ENCODE results near the gene CCDC69. TPM values are rescaled to one million over a fixed set of nuclear protein-coding genes. Genes with fewer than 3 reads are reported as not detected.

CCDC69 gene
- total RNA-seq, 1 donor from 2014 or later = 3.4 TPM

GRCh38 chr5:151168602-151169344 is 55.1 kb downstream of the CCDC69 start:
- no peak for DNase-seq (ENCODE audit: low read depth)
- no peak for TF ChIP-seq CTCF (conservative IDR thresholded peaks at IDR 0.05; ENCODE audit: low read depth, low read length)
- H3K4me3 ChIP-seq (ENCODE audit: low read depth, low read length) = no peak overlapping the region

- no peak overlapping the region for H3K4me3 ChIP-seq (ENCODE audit: low read depth, low read length)
- TF ChIP-seq CTCF (conservative IDR thresholded peaks at IDR 0.05; ENCODE audit: low read depth, low read length) = no peak
- no peak for DNase-seq (ENCODE audit: low read depth)
Measured at GRCh38 chr5:151167022-151167421, 56.9 kb downstream of the CCDC69 start.

- H3K4me3 ChIP-seq (ENCODE audit: low read depth, low read length) = no peak overlapping the region
- DNase-seq (ENCODE audit: low read depth) = peak; percentile 30
- peak; percentile 93 for TF ChIP-seq CTCF (conservative IDR thresholded peaks at IDR 0.05; ENCODE audit: low read depth, low read length)
Measured at GRCh38 chr5:151164687-151165392, 59.1 kb downstream of the CCDC69 start.

GRCh38 chr5:151162776-151163175 is 61.1 kb downstream of the CCDC69 start:
- no peak for DNase-seq (ENCODE audit: low read depth)
- H3K4me3 ChIP-seq (ENCODE audit: low read depth, low read length) = no peak overlapping the region
- TF ChIP-seq CTCF (conservative IDR thresholded peaks at IDR 0.05; ENCODE audit: low read depth, low read length) = no peak

- H3K4me3 ChIP-seq (ENCODE audit: low read depth, low read length) = no peak overlapping the region
- TF ChIP-seq CTCF (conservative IDR thresholded peaks at IDR 0.05; ENCODE audit: low read depth, low read length) = no peak
- no peak for DNase-seq (ENCODE audit: low read depth)
Measured at GRCh38 chr5:151159649-151160373, 64.1 kb downstream of the CCDC69 start.

GRCh38 chr5:151158287-151158661 is 65.6 kb downstream of the CCDC69 start:
- DNase-seq (ENCODE audit: low read depth) = no peak
- peak overlapping the region; percentile 87 for H3K4me3 ChIP-seq (ENCODE audit: low read depth, low read length)
- TF ChIP-seq CTCF (conservative IDR thresholded peaks at IDR 0.05; ENCODE audit: low read depth, low read length) = no peak

Measured in epithelial cell of proximal tubule (primary cell).